T follicular helper cell (primary cell): ENCODE data around the gene KLHL14.
"Not testable (repeated sequence)": the region's sequence is repeated elsewhere in the genome, so short reads cannot be mapped to it uniquely, and the experiment has no call there.

Experiments used
- DNase-seq: peaks from one replicate; pipeline ENCODE4 v3.0.0-alpha.2; 2020; ENCODE audit warnings: low read depth
- total RNA-seq, 2 experiments: gene quantifications; one replicate each; lab custom pipeline; 2026; lab: John Stamatoyannopoulos, UW

Gene KLHL14, protein sequence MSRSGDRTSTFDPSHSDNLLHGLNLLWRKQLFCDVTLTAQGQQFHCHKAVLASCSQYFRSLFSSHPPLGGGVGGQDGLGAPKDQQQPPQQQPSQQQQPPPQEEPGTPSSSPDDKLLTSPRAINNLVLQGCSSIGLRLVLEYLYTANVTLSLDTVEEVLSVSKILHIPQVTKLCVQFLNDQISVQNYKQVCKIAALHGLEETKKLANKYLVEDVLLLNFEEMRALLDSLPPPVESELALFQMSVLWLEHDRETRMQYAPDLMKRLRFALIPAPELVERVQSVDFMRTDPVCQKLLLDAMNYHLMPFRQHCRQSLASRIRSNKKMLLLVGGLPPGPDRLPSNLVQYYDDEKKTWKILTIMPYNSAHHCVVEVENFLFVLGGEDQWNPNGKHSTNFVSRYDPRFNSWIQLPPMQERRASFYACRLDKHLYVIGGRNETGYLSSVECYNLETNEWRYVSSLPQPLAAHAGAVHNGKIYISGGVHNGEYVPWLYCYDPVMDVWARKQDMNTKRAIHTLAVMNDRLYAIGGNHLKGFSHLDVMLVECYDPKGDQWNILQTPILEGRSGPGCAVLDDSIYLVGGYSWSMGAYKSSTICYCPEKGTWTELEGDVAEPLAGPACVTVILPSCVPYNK
- 0 reads per million in 2 experiments for total RNA-seq

DNA sequence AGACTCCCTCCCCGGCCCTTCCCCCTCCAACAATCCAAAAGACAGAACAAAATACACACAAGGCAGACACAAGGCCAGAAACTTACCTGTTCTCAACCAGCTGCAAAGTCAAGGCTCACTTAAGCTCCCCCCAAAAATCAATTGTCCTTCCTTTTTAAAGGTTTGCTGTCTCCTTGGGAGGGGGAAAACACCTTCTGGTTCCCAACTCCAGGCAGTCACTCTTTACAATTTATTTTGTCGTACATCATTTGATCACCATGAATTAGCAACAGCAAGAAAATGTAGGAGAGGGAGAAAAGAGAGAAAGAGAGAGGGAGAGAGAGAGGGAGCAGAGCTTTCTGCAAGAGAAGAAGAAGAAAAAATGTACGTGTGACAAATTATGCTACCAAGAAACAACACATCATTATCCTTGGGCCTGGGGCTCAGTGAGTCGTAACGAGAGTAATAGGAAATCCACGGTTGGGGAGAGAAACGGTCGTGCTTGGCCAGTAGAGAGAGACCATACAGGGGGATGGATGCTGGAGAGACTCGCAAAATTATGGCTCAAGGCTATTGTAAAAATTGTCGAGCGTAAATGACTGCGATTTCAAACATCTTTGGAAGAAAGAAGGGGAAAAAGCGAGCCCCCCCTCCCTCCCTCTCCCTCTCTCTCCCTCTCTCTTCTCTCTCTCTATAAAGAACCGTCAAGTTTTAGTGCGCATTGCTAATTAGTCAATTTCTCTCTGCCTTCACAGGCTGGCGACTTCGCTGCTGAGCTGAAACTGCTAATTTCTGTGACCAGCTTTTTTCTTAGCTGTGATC, at the start of gene KLHL14:
Gene KLHL14 (minus strand): TSS at position 443 of the 801 bp plus-strand sequence. CDS start 2,432 bp downstream, outside the sequence.
- DNase-seq: no peak

DNA sequence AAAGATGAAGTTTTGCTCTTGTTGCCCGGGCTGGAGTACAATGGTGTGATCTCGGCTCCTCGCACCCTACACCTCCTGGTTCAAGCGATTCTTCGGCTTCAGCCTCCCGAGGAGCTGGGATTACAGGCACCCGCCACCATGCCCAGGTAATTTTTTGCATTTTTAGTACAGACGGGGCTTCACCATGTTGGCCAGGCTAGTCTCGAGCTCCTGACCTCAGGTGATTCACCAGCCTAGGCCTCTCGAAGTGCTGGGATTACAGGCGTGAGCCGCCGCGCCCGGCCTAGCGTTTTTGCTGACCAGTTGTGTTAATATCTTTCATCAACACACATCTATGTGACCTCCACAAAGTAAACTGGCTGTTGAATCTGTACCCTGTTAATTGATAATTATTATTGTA, 49.4 kb upstream of the KLHL14 start:
- DNase-seq: no peak

DNA sequence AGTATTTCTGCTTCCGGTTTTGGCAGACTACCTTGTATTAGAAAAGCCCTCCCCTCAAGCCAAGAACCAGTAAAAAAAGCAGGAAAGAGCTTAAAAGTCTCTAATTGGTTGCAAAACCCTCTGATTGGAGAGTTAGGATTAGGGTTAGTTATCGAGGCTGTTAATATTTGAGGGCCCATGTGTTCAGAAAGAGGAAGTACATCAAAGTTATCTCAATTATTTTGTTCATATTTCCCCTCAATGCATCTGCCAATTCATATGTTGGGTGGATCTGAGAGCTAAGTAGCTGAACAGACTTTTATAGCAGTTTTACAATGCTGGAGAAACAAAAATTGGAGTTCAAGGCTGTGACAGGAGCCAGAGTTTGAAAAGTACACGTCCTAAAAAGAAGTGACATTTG, 43.1 kb upstream of the KLHL14 start:
- no peak for DNase-seq

DNA sequence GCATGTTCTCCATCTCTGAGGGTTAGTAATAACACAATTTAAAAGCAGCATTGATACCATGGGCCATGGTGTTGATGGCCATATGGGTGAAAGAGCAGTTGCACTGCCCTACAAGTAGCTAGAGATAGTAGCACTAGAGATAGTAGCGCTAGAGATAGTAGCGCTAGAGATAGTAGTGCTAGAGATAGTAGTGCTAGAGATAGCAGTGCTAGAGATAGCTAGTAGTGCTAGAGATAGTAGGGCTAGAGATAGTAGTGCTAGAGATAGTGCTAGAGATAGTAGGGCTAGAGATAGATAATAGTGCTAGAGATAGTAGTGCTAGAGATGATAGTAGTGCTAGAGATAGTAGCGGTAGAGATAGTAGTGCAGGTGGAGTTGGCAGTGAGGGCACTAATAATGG, 39.5 kb upstream of the KLHL14 start:
- no peak for DNase-seq

DNA sequence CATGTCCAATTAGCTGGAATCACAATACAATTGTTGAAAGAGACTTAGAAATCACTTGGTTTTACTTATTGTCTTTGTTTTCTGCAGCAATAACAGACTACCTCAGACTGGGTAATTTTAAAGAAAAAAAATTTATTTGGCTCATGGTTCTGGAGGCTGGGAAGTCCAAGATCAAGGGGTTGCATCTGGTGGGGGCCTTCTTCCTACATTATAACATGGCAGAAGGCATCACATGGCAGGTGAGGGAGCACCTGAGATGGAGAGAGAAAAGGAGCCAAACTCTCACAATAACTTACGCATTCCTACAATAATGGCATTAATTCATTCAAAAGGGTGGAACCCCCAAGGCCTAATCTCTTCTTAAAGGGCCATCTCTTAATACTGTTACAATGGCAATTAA, 37.5 kb upstream of the KLHL14 start:
- no peak for DNase-seq

DNA sequence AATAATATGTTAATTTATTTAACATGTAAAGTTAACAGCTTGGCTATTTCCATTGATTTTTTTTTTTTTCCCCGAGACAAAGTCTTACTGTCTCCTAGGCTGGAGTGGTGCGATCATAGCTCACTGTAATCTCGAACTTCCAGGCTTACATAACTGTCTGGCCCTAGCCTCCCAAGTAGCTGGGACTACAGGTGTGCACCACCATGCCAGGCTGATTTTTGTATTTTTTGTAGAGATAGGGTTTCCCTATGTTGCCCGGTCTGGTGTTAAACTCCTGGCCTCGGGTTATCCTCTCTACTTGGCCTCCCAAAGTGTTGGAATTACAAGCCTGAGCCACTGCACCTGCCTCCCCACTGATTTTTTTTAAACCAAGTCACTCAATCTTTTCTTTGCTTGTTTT, 32.5 kb upstream of the KLHL14 start:
- DNase-seq: no peak

DNA sequence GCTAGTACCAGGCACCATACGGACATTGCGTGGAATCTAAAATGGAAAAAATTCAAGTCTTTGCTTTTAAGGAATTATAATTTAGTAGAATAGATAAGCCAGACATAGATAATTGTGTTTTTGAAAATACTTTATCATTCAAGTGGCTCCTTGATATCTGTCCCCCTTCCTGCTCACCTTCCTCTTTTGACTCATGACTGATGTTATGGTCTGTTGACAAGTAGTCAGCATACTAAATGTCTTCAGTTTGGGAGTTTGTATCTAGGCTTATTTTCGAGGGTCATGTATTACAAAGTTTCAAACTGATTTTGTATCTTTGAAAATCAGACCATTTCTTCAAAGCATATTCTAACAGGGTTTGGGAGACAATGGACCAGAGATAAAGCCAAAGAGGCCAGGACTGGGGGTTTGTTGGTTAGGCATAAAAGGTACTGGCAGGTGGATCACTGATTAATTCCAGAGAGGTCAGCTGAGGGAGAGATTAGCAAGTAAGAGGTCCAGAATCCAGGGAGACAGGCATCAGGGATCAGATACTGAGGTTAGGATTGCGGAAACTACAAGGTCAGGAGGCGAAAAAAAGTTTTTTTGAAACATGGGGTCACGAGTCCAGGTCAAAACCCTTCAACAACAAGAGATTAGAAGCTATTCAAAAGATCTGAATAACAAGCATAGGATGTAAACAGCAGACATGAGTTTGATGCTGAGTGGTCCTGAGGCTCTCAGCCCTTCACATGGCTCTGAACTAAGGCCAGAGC, 31.5 kb upstream of the KLHL14 start:
- DNase-seq: no peak

DNA sequence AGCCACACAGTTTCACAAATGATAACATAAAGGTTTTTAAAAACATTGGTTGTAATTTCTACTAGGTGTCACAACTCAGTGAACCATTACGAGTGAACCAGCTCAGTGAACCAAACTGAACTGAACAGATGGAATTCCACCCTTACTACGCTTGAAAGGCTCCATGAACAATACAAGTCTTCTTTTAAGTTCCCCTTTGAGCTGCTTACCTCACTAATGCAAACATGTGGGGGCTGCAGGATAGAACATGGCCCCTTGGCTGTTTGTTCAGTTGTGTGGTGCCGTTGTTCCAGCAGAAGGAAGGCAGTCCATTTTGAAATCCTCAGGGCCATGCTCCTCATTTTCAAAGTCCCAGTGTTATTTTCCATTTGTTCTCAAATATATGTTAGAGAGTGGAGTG, 30.7 kb upstream of the KLHL14 start:
- DNase-seq: no peak

DNA sequence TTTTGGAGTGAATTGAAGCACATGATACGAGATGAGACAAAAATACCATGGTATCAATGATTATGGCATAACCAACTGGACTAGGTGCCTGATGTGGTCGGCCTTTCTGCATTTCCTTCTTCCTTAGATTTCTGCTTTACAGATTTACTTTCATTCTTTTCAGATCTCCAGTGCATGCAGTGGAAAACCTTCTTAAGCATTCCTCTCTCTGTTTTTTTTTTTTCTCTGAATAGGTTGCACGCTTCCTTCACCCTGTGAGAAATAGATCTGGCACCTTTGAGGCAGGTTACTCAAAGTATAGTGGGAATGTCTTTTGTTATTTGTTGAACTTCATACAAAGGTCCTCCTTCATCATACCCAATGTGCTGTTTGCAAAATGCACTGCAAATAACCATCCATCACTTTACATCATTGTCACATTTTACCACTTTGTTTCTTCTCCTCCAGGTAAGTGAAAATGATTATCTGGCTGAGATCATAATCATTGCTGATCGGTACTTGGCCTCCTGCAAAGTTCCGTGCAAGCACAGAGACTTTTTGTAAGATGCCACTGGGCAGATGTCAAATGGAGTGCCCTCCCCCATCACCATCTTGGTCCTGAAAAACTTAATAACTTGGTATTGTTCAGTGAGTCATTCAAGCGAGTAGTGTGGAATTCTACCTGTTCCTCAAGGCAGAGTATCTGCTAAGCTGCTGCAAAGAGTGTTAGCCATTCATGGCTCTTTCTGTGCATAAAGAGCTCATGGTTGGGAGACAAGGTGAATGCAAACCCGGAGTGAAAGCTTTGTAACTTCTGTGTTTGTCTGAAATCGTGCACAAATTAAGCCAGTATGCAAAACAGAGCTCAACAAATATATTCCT, 30.0 kb upstream of the KLHL14 start:
- DNase-seq: no peak

DNA sequence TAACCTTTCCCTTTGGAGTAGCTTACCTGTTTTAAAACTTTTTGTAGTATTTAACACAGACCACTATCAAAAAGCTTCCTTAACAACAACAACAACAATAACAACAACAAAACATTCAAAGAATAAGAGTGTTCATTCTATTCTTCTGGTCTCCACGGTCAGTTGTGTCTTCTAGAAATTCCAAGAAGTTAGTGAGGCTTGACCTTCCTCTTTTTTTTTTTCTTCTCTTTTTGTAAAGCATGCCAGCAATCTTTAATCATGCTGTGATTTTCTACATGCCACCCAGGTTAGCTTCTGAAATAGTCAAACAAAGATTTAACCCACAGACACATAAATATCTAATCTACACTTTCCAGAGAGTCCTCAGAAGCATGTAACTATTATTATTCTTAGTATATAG, 28.4 kb upstream of the KLHL14 start:
- DNase-seq: no peak

DNA sequence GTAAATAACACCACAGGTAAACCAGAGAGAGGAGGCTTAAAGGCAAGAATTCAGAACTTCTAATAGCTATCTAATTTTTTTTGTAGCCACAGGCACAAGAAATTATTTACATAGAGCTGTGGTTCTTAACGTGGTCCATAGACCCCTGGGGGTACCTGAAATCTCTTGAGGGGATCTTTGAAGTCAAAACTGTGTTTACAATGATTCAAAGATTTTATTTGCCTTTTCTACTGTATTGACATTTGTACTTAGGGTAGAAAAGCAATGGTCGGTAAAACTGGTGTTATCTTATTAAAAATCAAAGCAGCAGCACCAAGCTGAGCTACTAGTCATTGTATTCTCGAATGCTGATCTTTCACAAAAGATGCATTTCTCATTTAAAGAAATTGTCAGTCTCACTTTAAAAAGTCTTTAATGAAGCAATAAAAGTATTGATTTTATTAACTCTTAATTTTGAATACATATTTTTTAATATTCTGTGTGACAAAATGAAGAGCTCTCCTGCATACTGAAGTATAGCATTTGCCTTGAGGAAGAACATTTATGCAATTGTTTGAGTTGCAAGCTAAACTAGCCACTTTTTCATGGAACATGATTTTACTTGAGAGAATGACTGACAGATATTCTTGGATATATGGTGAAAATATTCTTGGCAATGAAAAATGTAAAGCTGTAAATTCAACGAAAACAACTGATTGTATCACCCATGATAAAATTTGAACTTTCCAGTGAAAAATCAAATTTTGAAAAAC, 25.6 kb upstream of the KLHL14 start:
- no peak for DNase-seq

DNA sequence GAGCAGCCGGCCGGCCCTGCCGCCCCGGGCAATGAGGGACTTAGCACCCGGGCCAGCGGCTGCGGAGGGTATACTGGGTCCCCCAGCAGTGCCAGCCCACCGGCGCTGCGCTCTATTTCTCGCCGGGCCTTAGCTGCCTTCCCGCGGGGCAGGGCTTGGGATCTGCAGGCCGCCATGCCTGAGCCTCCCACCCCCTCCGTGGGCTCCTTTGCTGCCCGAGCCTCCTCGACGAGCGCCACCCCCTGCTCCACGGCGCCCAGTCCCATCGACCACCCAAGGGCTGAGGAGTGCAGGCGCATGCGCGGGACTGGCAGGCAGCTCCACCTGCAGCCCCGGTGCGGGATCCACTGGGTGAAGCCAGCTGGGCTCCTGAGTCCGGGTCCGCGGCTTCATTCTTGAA, 21.8 kb upstream of the KLHL14 start:
- DNase-seq: not testable (repeated sequence)

DNA sequence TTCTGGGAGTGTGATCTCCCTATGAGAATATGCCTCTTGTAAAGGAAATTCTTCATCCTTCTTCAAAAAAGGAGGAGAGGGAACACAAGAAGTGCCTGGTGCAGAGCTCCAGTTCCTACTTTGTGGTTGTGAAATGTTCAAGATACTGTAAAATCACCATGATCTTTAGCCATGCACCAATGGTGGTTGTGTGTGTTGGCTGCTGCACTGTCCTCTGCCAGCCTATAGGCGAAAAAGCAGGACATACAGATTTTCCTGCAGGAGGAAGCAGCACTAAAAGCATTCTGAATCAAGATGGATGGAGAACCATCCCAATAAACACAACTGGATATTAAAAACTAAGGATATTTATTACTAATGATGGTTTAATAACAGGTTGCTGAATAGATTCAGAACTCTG, 6.2 kb upstream of the KLHL14 start:
- DNase-seq: no peak

DNA sequence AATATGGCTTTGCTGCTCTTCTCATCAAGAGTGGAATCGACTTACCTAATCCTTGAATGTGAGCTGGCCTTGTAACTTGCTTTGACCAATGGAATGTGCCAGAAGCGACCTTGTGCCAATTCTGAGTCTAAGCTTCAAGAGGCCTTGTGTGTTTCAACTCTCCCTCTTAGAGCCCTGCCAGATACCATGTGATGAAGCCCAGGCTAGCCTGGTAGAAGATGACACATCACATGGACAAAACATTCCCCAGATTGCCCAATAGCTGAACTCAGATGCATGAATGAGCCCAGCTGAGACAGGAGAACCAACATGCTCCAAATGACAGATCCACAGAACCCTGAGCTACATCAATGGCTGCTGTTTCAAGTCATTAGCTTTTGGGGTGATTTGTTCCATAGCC, 4.2 kb upstream of the KLHL14 start:
- DNase-seq: no peak

DNA sequence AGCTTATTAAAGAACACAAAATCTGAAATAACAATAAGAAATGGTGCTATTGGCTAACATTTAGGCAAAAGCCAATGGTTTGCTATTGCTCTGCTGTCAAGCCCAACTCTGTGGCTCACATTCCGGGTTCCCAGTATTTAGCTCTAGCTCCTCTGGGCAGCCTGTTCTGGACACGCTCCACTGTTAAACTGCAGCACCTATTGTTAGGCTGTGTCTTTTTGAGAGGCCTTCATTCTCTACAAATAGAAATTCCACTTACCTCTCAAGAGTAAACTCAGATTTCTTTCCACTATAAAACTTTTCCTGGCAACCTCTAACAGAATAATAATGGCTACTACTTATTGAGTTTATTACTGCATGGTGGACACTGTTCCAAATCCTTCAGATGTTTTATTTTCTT, 3.7 kb upstream of the KLHL14 start:
- no peak for DNase-seq

DNA sequence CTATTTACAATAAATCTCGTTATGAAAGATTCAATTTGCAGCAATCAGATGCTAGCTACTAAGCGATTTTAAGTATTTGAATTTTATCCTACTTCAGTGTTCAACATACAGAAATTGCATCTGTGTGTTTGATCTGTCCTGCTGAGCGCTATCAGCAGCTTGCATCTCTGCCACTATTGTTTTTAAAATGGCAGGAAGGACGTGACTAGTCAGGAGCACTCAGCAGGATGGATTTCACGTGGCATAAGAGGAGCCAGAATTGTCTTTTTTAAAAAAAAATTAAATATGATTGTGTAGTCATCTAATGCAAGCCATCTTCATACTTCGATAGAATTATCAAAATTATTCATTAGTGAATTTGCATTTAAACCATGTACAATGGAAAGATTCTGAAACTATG, 2.8 kb upstream of the KLHL14 start:
- no peak for DNase-seq

DNA sequence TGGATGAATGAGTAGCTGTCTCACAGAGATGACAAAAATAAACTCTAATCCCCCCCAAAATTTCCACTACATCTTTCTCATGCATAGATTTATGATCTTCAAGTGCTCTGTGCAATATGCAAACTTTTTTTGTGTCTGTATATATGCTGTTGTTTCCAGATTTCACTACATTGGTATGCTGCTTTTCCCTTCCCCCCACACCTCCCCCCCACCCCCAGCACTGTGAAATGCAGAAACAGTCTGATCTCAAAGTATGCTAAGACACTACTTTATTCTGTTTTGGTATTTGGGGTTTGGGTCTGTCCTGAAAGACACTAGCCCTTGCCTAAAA, 524 bp upstream of the KLHL14 start:
- DNase-seq: no peak

DNA sequence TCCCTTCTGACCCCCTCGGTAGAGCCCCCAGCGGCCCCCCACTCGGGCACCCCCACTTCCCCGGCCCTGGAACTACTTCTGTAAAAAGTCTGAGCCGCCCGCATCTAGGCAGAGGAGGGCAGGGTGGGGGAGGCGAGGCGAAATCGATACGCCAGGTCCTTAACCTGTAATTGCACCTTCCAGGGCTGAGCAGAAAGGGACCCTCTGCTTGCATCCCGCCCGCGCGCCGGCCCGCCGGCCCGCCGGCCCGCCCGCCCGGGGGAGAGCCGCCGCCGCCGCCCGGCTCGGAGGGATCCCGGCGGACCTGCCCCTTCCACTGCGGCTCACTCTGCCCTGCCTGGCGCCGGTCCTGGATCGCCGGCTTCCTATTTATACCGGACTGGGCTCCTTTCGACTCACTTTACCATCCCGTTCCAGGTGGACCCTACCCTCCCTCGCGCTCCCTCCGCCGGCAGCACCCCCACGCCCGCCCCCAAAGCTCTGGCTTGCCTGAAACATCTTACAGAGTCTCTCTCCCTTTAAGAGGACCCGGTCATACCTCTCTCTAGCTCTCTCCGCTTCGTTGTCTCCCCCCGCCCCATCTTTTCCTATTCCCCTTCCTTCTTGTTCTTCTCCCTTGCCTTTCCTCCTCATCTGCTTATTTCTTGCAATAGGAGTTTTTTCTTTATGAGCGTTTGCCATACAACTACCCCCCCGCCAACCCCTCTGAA, 797 bp downstream of the KLHL14 start:
- DNase-seq: no peak

DNA sequence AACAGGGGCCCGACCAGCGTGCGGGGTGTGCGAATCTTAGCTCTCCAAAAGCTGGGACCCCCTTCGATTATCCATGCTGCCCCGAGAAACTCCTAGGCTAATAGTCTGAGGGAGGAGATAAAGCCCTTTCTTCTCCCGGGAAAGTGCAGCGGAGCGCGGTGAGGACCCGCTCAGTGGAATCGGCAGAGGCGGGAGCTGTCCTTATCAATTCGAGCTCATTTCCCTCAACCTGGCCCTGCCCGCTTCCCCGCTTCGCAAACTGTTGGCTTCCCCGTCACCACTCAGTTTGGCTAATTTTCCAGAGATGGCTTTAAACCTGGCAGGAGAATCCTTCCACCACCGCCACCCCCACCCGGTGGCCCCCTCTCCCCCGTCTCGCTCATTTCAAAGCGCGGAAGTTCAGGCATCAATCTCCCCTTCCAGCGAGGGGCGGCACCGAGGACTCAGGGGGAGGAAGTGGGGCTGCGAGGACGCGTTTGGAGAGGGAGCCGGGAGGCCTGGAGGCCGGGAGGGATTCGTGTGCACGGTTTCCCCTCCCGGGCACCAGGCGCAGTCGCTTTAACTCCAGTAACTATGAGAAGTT, 1.6 kb downstream of the KLHL14 start:
- no peak for DNase-seq
